Stimulated activated CD4-positive, alpha-beta T cell treated with anti-CD3 and anti-CD28 coated beads, TNF-alpha, amount 100 ng/mL, for 48 hours (primary cell): ENCODE measurements around the gene TLE5.
A peak's percentile ranks its signal among the peaks of the same experiment; 100 is the strongest.
"Not testable (repeated sequence)": the region's sequence is repeated elsewhere in the genome, so short reads cannot be mapped to it uniquely, and the experiment has no call there.

ENCODE experiments used
- DNase-seq, 3 donors: peaks; one replicate each; pipeline ENCODE4 v3.0.0-alpha.2; 2020; ENCODE audit warnings: low read depth in 3 of 3

The TLE5 gene

GRCh38 chr19:3096267-3096901, 34.1 kb upstream of the TLE5 start:
- no peak for DNase-seq

GRCh38 chr19:3095441-3096191, 33.3 kb upstream of the TLE5 start:
- peak in 1 of 3 donors; percentile 37 for DNase-seq

- no peak for DNase-seq
Measured at GRCh38 chr19:3094601-3095440, 32.5 kb upstream of the TLE5 start.

- DNase-seq = not testable (repeated sequence)
Measured at GRCh38 chr19:3089299-3089855, 27.1 kb upstream of the TLE5 start.

GRCh38 chr19:3087769-3088168, 25.5 kb upstream of the TLE5 start:
- DNase-seq = no peak

GRCh38 chr19:3084943-3085342, 22.6 kb upstream of the TLE5 start:
- DNase-seq = no peak

- no peak for DNase-seq
Measured at GRCh38 chr19:3083964-3084363, 21.7 kb upstream of the TLE5 start.

- DNase-seq = no peak
Measured at GRCh38 chr19:3082331-3082730, 20.0 kb upstream of the TLE5 start.

GRCh38 chr19:3080286-3080685, 18.0 kb upstream of the TLE5 start:
- DNase-seq = no peak

GRCh38 chr19:3079578-3079977, 17.3 kb upstream of the TLE5 start:
- no peak for DNase-seq

GRCh38 chr19:3075605-3076431, 13.5 kb upstream of the TLE5 start:
- peak; percentile 47 to 65 (median 64) for DNase-seq

- DNase-seq = no peak
Measured at GRCh38 chr19:3073931-3074595, 11.8 kb upstream of the TLE5 start.

GRCh38 chr19:3073159-3073563, 10.9 kb upstream of the TLE5 start:
- no peak for DNase-seq

GRCh38 chr19:3071768-3072167, 9.5 kb upstream of the TLE5 start:
- no peak for DNase-seq

GRCh38 chr19:3068071-3068470, 5.8 kb upstream of the TLE5 start:
- DNase-seq = no peak

- no peak for DNase-seq
Measured at GRCh38 chr19:3067563-3067962, 5.3 kb upstream of the TLE5 start.

- DNase-seq = no peak
Measured at GRCh38 chr19:3066482-3067049, 4.3 kb upstream of the TLE5 start.

GRCh38 chr19:3065675-3066357, 3.5 kb upstream of the TLE5 start:
- no peak for DNase-seq

- DNase-seq = no peak
Measured at GRCh38 chr19:3064011-3064330, 1.7 kb upstream of the TLE5 start.
